ENCODE measurements around the gene PCGF2.

- TF ChIP-seq, protein P1, sequence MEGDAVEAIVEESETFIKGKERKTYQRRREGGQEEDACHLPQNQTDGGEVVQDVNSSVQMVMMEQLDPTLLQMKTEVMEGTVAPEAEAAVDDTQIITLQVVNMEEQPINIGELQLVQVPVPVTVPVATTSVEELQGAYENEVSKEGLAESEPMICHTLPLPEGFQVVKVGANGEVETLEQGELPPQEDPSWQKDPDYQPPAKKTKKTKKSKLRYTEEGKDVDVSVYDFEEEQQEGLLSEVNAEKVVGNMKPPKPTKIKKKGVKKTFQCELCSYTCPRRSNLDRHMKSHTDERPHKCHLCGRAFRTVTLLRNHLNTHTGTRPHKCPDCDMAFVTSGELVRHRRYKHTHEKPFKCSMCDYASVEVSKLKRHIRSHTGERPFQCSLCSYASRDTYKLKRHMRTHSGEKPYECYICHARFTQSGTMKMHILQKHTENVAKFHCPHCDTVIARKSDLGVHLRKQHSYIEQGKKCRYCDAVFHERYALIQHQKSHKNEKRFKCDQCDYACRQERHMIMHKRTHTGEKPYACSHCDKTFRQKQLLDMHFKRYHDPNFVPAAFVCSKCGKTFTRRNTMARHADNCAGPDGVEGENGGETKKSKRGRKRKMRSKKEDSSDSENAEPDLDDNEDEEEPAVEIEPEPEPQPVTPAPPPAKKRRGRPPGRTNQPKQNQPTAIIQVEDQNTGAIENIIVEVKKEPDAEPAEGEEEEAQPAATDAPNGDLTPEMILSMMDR (IDR thresholded peaks at IDR 0.05; ENCODE audit: low read length), result no peak
- no peak for TF ChIP-seq EZH2 (IDR thresholded peaks at IDR 0.05; ENCODE audit: borderline replicate concordance, low read length)
Observed at GRCh38 chr17:38751144-38751807, 3.1 kb upstream of the PCGF2 start.

Data from OCI-LY1 (cell line).